KG1 (cell line): ENCODE measurements around the gene PRAMEF18.
"Not testable (repeated sequence)": the region's sequence is repeated elsewhere in the genome, so short reads cannot be mapped to it uniquely, and the experiment has no call there.

Experiments used
- DNase-seq: peaks from one replicate; lab custom pipeline; 2025; lab: John Stamatoyannopoulos, UW

PRAMEF18 gene, protein sequence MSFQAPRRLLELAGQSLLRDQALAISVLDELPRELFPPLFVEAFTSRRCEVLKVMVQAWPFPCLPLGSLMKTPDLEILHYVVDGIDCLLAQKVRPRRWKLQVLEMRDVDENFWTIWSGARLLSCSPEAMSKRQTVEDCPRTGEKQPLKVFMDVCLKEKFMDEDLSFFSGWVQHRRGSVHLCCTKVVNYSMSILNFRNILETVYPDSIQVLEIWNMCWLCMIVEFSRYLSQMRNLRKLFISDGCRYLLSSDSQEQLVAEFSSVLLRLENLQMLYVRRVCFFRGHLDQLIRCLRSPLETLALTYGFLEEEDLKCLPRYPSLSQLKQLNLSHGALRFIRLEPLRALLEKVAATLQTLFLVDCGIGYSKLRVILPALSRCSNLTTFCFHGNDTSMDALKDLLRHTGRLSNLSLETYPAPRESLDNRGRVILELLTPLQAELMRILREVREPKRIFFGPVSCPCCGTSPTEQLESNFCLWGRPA

DNA sequence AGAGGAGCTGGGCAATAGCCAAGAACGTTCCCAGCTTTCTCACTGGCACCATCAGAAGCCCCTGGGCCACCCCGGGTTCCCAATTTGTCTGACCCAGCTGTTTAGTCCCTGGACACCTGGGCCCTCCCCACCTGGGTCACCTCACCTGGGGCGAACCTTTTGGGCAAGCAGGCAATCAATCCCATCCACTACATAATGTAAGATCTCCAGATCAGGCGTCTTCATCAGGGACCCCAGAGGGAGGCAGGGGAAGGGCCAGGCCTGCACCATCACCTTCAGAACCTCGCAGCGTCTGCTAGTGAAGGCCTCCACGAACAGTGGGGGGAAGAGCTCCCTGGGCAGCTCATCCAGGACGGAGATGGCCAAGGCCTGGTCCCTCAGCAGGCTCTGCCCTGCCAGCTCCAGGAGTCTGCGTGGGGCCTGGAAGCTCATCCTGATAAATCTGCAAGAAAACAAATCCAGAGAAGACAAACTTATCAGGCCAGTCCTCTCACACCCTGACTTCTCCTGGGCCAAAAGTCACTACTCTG, at the start of gene PRAMEF18:
TSS of gene PRAMEF18 (minus strand) at position 480 of the 530 bp plus-strand sequence. CDS start at position 432, 48 bp downstream.
- DNase-seq, result not testable (repeated sequence)

DNA sequence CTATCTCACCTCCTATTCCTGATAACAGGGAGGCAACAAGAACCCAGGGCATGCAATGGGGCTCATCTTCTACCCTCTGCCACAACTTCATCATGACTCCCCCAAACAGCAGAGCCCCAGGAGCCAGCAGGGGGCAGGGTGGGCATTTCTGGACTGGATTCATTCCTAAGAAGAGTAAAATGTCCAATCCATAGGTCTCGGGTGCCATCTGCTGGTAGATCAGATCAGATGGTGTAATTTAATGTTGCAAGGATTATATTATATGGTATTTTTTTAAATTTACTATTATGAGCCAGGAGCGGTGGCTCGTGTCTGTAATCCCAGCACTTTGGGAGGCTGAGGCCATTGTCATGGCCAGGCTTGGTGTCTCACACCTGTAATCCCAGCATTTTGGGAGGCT, 39.2 kb upstream of the PRAMEF18 start:
- DNase-seq, result not testable (repeated sequence)

DNA sequence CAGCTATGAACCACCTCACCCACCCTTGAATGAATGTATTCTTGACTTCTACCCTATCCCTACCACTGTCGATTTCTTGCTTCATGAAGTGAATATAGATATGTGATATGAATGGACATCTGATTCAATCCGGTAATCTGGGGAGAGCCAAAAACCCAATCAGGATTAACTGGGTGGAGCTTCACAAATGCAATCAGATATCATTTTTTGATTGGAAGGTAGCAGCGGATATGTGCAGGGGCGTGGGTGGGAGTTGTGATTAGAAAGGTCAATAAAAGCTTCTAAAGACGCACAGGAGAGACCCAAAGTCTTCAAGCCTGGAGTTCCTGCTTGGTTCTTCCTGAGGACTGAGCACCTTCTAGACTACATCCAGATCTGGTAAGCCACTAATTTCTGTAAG, 27.9 kb upstream of the PRAMEF18 start, which contains the start of gene PRAMEF5:
TSS of gene PRAMEF5 (plus strand) at position 301 of the 400 bp plus-strand sequence. CDS start 5,071 bp downstream, outside the sequence.
- DNase-seq, result not testable (repeated sequence)

DNA sequence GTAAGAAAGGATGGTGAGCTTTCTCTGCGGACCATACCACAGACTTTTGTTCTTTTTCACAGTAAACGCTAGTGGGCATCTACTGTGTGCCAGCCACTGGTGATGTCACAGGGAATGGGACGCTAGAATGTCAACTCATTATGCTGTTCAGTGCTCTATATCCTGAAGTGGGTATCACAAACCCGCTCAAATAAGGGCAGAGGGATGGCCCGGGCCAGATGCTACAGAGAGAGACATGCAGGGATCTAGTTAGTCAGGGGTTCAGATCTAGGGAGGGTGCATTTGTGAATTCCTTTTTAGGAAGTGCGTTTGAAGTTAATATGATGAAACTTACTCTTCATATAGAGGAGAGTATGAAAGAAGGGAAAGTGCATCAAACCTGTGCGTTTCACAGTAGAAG, 21.2 kb upstream of the PRAMEF18 start:
- DNase-seq, result not testable (repeated sequence)

DNA sequence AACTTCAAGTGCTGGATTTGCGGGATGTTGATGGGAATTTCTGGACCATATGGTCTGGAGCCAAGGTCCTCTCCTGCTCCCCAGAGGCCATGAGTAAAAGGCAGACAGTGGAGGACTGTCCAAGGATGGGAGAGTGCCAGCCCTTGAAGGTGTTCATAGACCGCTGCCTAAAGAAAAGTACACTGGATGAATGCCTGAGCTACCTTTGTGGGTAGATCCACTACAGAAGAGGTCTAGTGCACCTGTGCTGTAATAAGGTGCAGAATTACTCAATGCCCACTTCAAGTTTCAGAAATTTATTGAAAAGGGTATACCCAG, 20.6 kb upstream of the PRAMEF18 start:
- not testable (repeated sequence) for DNase-seq

DNA sequence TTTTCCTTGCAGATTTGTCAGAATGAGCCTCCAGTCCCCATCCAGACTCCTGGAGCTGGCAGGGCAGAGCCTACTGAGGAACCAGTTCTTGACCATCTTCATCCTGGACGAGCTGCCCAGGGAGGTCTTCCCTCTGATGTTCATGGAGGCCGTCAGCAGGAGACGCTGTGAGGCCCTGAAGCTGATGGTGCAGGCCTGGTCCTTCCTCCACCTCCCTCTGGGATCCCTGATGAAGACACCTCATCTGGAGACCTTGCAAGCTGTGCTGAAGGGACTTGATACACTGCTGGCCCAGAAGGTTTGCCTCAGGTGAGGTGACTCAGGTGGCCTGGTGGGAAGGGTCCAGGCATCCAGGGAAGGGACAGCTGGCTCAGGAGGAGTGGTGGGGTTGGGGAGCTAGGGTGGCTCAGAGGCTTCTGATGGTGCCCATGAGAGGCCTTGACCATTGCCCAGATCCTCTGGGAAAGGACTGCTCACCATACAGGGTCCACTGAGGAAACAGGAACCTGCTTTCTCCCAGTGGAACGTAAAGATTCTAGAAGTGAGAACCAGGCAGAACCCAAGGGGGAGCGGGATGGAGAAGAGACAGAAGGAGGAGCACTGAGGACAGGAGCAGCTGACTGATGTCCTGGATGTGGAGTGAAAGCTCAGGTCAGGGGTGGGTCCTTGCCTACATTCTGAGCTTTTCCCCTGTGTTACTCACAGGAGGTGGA, 20.0 kb upstream of the PRAMEF18 start:
- not testable (repeated sequence) for DNase-seq

DNA sequence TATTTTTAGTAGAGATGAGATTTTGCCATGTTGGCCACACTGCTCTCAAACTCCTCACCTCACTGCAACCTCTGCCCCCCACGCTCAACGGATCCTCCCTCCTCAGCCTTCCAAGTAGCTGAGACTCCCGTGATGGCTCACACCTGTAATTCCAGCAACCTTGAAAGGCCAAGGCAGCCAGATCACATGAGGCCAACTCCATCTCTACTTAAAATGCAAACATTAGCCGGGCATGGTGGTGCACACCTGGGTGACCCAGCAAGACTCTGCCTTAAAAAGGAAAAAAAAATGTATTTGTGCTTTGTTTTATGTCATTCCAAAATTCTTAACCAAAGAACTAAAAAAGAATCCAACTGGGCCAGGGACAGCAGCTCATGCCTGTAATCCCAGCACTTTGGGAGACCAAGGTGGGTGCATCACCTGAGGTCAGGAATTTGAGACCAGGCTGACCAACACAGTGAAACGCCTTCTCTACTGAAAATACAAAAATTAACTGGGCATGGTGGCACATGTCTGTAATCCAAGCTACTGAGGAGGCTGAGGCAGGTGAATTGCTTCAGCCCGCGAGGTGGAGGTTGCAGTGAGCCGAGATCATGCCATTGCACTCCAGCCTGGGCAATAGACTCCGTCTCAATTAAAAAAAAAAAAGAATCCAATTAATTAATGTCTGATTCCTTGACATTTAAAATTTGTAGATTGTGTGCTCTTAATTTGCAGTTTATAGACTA, 17.7 kb upstream of the PRAMEF18 start:
- not testable (repeated sequence) for DNase-seq

DNA sequence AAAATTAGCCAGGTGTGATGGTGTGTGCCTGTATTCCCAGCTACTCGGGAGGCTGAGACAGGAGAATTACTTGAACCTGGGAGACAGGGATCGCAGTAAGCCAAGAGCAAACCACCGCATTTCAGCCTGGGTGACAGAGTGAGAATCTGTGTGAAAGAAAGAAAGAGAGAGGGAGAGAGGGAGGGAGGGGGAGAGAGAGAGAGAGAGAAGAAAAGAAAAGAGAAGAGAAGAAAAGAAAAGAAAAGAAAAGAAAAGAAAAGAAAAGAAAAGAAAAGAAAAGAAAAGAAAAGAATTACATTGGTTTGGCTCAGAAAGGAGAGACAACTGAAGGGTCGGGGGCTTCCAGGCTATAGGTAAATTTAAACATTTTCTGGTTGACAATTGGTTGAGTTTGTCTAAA, 13.7 kb upstream of the PRAMEF18 start:
- DNase-seq, result not testable (repeated sequence)

DNA sequence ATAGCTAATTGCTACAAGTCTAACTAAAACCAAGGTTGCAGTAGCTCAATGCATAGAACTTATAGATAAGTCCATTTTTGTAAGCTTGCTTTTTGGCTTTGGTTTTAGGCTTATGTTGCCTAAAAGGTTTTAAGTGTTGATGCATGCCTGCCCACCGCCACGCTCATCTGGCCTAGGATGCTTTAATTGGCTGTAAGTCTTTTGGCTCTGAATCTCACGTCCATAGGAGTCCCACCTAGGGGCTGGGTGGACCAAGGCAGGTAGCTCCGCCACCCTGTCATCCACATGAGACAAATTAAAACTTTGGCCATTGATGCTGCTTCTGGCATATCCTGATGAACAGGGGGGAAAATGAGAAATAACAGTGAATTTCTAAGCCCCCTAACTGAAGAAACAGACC, 11.6 kb upstream of the PRAMEF18 start:
- not testable (repeated sequence) for DNase-seq

DNA sequence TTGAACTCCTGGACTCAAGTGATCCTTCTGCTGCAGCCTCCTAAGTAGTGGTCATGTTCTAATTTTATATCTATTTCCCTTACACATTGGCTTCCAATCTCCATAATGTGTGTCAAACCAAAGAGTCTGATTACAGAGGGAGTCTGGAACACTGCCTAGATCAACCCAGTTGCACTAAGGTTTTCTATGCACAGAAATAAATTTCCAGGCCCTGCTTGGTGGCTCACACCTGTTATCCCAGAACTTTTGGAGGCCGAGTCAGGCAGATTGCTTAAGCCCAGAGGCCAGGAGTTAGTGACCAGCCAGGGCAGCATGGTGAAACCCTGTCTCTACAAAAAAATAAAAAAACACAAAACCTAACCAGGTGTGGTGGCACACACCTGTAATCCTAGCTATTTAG, 8.1 kb upstream of the PRAMEF18 start:
- not testable (repeated sequence) for DNase-seq

DNA sequence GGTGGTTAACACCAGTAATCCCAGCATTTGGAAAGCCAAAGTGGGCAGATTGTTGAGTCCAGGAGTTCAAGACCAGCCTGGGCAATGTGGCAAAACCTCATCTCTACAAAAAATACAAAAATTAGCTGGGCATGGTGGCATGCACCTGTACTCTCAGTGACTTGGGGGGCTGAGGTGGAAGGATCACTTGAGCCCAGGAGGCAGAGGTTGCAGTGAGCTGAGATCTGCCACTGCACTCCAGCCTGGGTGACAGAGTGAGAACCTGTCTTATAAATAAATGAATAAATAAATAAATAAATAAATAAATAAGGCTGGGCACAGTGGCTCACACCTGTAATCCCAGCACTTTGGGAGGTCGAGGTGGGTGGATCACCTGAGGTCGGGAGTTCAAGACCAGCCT, 6.1 kb upstream of the PRAMEF18 start:
- DNase-seq, result not testable (repeated sequence)

DNA sequence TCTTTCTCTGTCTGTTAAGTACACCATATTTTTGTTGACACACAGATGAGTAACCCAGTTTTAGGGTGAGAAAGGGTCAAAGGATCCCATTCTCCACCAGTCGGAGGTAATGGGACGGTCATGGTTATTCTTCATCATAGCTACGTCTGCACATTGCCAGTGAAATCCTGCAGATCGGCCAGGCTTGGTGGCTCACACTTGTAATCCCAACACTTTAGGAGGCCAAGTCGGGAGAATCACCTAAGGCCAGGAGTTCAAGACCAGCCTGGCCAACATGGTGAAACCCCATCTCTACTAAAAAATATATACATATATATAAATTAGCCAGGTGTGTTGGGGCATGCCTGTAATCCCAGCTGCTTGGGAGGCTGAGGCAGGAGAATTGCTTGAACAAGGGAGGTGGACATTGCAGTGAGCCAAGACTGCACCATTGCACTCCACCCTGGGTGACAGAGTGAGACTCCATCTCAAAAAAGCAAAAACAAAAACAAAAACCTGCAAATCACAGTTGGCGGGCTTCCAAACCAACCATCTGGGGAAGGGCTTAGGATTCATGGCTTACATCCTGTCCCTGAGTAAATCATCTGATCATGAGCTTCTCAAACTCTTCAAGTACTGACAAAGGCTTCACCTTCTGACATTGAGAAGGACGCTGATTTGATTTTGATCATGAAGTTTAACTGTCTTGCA, 5.3 kb upstream of the PRAMEF18 start:
- not testable (repeated sequence) for DNase-seq

DNA sequence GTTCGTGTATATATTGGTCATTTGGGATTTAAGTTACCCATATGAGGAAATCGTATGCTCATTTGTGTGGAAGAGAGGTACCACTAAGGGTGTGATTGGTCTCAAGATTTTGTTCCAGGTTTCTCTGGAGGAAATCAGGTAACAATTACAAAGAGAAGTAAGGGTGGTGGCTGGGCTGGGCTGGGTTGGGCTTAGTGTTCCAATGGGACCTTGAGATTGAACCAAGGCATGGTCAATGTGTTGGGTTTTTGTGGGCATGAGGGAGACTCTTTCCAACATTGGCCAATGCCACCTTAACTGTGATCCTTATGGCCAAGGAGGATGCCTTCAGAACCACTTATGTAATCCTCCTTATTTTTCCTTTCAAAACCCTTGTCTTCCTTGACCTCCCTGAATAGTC, 4.6 kb upstream of the PRAMEF18 start:
- not testable (repeated sequence) for DNase-seq

DNA sequence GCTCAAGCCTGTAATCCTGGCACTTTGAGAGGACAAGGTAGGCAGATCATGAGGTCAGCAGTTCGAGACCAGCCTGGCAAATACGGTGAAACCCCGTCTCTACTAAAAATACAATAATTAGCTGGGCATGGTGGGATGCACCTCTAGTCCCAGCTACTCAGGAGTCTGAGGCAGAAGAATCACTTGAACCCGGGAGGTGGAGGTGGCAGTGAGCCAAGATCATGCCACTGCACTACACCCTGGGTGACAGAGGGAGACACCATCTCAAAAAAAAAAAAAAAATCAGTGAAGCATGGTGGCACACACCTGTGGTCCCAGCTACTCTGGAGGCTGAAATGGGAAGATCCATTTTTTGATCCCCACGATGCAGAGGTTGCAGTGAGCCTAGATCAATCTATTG, 4.1 kb upstream of the PRAMEF18 start:
- not testable (repeated sequence) for DNase-seq

DNA sequence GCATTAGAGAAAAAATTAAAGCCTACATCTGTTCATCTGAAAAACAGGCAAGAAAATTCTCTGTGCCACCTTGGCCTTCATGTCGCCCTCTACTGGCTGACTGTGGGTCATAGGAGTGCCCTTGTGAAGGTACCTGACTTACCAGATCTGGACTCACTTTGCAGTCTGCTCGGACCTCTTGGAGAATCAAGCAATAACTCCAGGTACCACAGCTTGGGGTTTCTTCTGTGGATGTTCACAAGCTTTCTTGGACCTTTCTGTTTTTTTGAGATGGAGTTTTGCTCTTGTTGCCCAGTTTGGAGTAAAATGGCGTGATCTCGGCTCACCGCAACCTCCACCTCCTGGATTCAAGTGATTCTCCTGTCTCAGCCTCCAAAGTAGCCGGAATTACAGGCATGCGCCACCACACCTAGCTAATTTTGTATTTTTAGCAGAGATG, 2.4 kb upstream of the PRAMEF18 start:
- DNase-seq, result peak; percentile 4

DNA sequence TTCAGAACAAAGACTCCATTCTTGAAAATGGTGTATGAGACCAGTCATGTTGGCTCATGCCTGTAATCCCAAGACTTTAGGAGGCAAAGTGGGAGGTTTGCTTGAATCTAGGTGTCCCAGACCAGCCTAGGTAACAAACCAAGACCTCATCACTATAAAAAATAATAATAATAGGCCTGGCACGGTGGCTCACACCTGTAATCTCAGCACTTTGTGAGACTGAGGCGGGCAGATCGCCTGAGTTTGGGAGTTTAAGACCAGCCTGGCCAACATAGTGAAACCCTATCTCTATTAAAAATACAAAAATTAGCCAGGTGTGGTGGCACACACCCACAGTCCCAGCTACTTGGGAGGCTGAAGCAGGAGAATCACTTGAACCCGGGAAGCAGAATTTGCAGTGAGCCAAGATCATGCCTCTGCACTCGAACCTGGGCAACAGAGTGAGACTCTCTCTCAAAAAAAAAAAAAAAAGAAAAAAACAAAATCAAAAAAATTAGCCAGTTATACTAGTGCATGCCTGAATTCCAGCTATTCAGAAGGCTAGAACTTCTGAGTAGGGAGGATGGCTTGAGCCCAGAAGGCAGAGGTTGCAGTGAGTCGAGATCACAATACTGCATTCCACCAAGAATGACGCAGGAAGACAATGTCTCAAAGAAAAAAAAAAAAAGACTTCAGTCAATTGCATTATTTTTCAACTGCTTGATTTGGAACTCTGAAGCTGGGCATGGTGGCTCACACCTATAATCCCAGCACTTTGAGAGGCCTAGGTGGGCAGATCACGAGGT, 1.5 kb upstream of the PRAMEF18 start:
- DNase-seq, result not testable (repeated sequence)

DNA sequence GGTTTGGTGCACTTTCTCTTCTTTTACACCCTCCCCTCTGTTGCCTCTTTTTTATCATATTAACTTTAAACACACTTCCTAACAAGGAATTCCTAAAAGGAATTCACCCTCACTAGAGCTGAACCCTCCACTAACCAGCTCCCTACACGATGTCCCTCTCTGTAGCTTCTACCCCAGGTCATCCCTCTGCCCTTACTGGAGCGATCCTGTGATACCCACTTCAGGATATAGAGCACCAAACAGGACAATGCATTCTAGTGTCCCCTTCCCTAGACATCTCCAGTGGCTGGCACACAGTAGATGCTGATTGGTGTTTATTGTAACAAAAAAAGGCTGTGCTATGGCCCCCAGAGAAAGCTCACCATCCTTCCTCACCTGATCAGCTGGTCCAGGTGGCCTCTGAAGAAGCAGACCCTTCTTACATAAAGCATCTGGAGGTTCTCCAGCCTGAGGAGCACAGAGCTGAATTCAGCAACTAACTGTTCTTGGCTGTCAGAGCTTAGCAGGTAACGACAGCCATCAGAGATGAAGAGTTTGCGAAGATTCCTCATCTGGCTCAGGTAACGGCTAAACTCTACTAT, 1.4 kb downstream of the PRAMEF18 start:
- DNase-seq, result no peak

DNA sequence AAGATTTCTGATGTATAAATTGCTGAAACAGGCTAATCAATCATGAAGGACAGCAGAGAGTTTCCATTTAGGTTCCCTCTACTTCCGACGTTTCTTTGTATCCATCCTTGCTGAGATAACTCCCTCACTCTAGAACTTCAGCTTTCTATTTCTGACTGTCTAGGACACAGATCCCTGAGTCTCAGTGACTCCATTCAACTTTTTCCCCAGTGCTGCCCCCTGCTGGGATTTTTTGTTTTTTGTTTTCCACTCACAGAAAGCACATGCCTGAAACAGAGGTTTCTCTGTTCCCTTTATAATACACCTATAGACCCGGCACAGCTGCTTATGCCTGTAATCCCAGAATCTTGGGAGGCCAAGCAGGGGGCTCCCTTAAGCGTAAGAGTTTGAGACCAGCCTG, 3.2 kb downstream of the PRAMEF18 start:
- DNase-seq, result not testable (repeated sequence)

DNA sequence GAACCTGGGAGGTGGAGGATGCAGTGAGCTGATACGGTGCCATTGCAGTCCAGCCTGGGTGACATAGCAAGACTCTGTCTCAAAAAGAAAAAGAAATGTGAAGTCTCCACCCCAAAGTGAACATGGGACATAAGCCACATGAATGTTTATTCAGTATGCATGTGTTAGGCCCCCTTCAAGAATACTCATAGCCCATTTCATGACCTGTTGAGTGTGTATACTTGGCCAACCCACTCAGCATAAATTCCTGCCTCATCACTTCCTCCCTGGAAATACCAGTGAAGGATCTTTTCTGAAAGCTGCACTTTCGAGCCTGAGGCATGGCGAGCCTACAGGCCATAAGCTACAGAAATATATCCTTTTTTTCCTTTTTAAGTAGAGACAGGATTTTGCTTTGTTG, 6.8 kb downstream of the PRAMEF18 start:
- DNase-seq, result not testable (repeated sequence)

DNA sequence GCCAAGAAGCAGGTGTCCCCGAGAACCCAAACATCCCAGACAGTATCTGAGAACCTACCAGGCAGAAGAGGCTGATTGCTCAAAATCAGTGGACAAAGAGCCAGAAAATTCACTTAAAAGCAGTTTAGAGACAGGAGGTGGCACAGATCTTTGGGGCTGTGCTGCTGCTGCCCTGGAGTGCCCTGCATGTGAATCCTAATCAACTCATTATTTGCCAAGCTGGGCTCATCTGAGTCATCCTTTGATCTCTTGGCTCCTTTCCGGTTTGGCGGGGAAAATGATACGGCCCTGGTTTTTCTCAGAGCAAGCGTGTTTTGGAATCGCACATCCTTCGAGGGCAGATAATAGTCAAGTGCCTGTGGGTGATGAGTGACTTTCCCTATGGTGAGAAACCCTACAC, 9.3 kb downstream of the PRAMEF18 start:
- not testable (repeated sequence) for DNase-seq
